ENCODE measurements around the gene MXRA7.
"Not testable (repeated sequence)": the region's sequence is repeated elsewhere in the genome, so short reads cannot be mapped to it uniquely, and the experiment has no call there.

The MXRA7 gene

GRCh38 chr17:76734080-76734840 is 23.5 kb upstream of the MXRA7 start:
- H3K4me3 ChIP-seq (ENCODE audit: low read length) = peak overlapping the region; percentile 99

GRCh38 chr17:76733618-76733957 is 22.8 kb upstream of the MXRA7 start:
- H3K27me3 ChIP-seq (ENCODE audit: control insufficient read depth, insufficient read depth, low read length) = no peaks in the 10 kb centered on the region
- H3K9me3 ChIP-seq (replicated peaks; ENCODE audit: low read length) = no peaks in the 10 kb centered on the region
- H3K9ac ChIP-seq (ENCODE audit: low read depth, low read length) = peak overlapping the region; percentile 99
- peak overlapping the region; percentile 94 for H3K4me2 ChIP-seq (ENCODE audit: low read length)
- H3K4me3 ChIP-seq (ENCODE audit: low read length) = peak overlapping the region; percentile 99
- peaks cover 28% of the 10 kb centered on the region for H3K4me1 ChIP-seq (ENCODE audit: control insufficient read depth, insufficient read depth, low read length)
- H3K36me3 ChIP-seq (ENCODE audit: insufficient read depth, low read length) = peaks cover 52% of the 10 kb centered on the region

More at GRCh38 chr17:76734080-76734840, 23.5 kb upstream of the MXRA7 start:
- peak overlapping the region; percentile 99 for H3K9ac ChIP-seq (ENCODE audit: low read depth, low read length)
- H3K9me3 ChIP-seq (replicated peaks; ENCODE audit: low read length) = no peaks in the 10 kb centered on the region
- peaks cover 33% of the 10 kb centered on the region for H3K4me1 ChIP-seq (ENCODE audit: control insufficient read depth, insufficient read depth, low read length)
- no peaks in the 10 kb centered on the region for H3K27me3 ChIP-seq (ENCODE audit: control insufficient read depth, insufficient read depth, low read length)
- peak overlapping the region; percentile 94 for H3K4me2 ChIP-seq (ENCODE audit: low read length)
- H3K36me3 ChIP-seq (ENCODE audit: insufficient read depth, low read length) = peaks cover 52% of the 10 kb centered on the region

GRCh38 chr17:76732734-76733617 is 22.2 kb upstream of the MXRA7 start:
- H3K4me1 ChIP-seq (ENCODE audit: control insufficient read depth, insufficient read depth, low read length) = peaks cover 30% of the 10 kb centered on the region
- H3K9me3 ChIP-seq (replicated peaks; ENCODE audit: low read length) = no peaks in the 10 kb centered on the region
- H3K9ac ChIP-seq (ENCODE audit: low read depth, low read length) = peak overlapping the region; percentile 99
- peak overlapping the region; percentile 99 for H3K4me3 ChIP-seq (ENCODE audit: low read length)
- peak overlapping the region; percentile 94 for H3K4me2 ChIP-seq (ENCODE audit: low read length)
- H3K36me3 ChIP-seq (ENCODE audit: insufficient read depth, low read length) = peaks cover 52% of the 10 kb centered on the region
- H3K27me3 ChIP-seq (ENCODE audit: control insufficient read depth, insufficient read depth, low read length) = no peaks in the 10 kb centered on the region

GRCh38 chr17:76731800-76732733 is 21.3 kb upstream of the MXRA7 start:
- not testable (repeated sequence) for H3K9me3 ChIP-seq (replicated peaks; ENCODE audit: low read length); H3K4me3 ChIP-seq (ENCODE audit: low read length); H3K9ac ChIP-seq (ENCODE audit: low read depth, low read length); H3K27me3 ChIP-seq (ENCODE audit: control insufficient read depth, insufficient read depth, low read length)
- Histone ChIP-seq H3K4me2 (ENCODE audit: low read length) (peak overlapping the region; percentile 94), H3K4me1 (ENCODE audit: control insufficient read depth, insufficient read depth, low read length) (peaks cover 37% of the 10 kb centered on the region), H3K36me3 (ENCODE audit: insufficient read depth, low read length) (peaks cover 52% of the 10 kb centered on the region)

GRCh38 chr17:76727745-76728456 is 17.1 kb upstream of the MXRA7 start:
- peaks cover 28% of the 10 kb centered on the region for H3K4me1 ChIP-seq (ENCODE audit: control insufficient read depth, insufficient read depth, low read length)
- no peaks in the 10 kb centered on the region for H3K9me3 ChIP-seq (replicated peaks; ENCODE audit: low read length)
- no peaks in the 10 kb centered on the region for H3K27me3 ChIP-seq (ENCODE audit: control insufficient read depth, insufficient read depth, low read length)
- peak overlapping the region; percentile 87 for H3K4me2 ChIP-seq (ENCODE audit: low read length)
- H3K9ac ChIP-seq (ENCODE audit: low read depth, low read length) = peak overlapping the region; percentile 100
- peak overlapping the region; percentile 86 for H3K4me3 ChIP-seq (ENCODE audit: low read length)
- H3K36me3 ChIP-seq (ENCODE audit: insufficient read depth, low read length) = peaks cover 34% of the 10 kb centered on the region

GRCh38 chr17:76726776-76727718 is 16.3 kb upstream of the MXRA7 start, which contains the start of gene METTL23:
METTL23 (plus strand) TSS chr17:76726839; CDS start chr17:76729711, 2,872 bp downstream.
- Histone ChIP-seq H3K4me1 (ENCODE audit: control insufficient read depth, insufficient read depth, low read length) (peaks cover 27% of the 10 kb centered on the region), H3K36me3 (ENCODE audit: insufficient read depth, low read length) (peaks cover 35% of the 10 kb centered on the region), H3K9me3 (replicated peaks; ENCODE audit: low read length) (no peaks in the 10 kb centered on the region)

GRCh38 chr17:76726231-76726775 is 15.5 kb upstream of the MXRA7 start, which contains the start of gene JMJD6:
JMJD6 (minus strand) TSS chr17:76726606; CDS start chr17:76726475, 131 bp downstream.
- Histone ChIP-seq H3K27me3 (ENCODE audit: control insufficient read depth, insufficient read depth, low read length) (no peaks in the 10 kb centered on the region), H3K4me2 (ENCODE audit: low read length) (peak within 1 kb of the TSS; percentile 91), H3K9ac (ENCODE audit: low read depth, low read length) (peak within 1 kb of the TSS; percentile 100), H3K4me1 (ENCODE audit: control insufficient read depth, insufficient read depth, low read length) (peaks cover 27% of the 10 kb centered on the region), H3K4me3 (ENCODE audit: low read length) (peak within 1 kb of the TSS; percentile 86), H3K36me3 (ENCODE audit: insufficient read depth, low read length) (peaks cover 36% of the 10 kb centered on the region), H3K9me3 (replicated peaks; ENCODE audit: low read length) (no peaks in the 10 kb centered on the region)

More at GRCh38 chr17:76726776-76727718, 16.3 kb upstream of the MXRA7 start, which contains the start of gene METTL23:
- H3K27me3 ChIP-seq (ENCODE audit: control insufficient read depth, insufficient read depth, low read length) = no peaks in the 10 kb centered on the region
- H3K9ac ChIP-seq (ENCODE audit: low read depth, low read length) = peak within 1 kb of the TSS; percentile 100
- peak within 1 kb of the TSS; percentile 86 for H3K4me3 ChIP-seq (ENCODE audit: low read length)
- peak within 1 kb of the TSS; percentile 91 for H3K4me2 ChIP-seq (ENCODE audit: low read length)

- peak overlapping the region; percentile 86 for H3K4me3 ChIP-seq (ENCODE audit: low read length)
- peak overlapping the region; percentile 91 for H3K4me2 ChIP-seq (ENCODE audit: low read length)
- peaks cover 27% of the 10 kb centered on the region for H3K4me1 ChIP-seq (ENCODE audit: control insufficient read depth, insufficient read depth, low read length)
- peak overlapping the region; percentile 100 for H3K9ac ChIP-seq (ENCODE audit: low read depth, low read length)
- no peaks in the 10 kb centered on the region for H3K27me3 ChIP-seq (ENCODE audit: control insufficient read depth, insufficient read depth, low read length)
- no peaks in the 10 kb centered on the region for H3K9me3 ChIP-seq (replicated peaks; ENCODE audit: low read length)
- peaks cover 38% of the 10 kb centered on the region for H3K36me3 ChIP-seq (ENCODE audit: insufficient read depth, low read length)
Measured at GRCh38 chr17:76725580-76726230, 14.9 kb upstream of the MXRA7 start.

- Histone ChIP-seq H3K36me3 (ENCODE audit: insufficient read depth, low read length) (peaks cover 57% of the 10 kb centered on the region), H3K4me1 (ENCODE audit: control insufficient read depth, insufficient read depth, low read length) (peaks cover 21% of the 10 kb centered on the region), H3K9ac (ENCODE audit: low read depth, low read length) (no peak overlapping the region), H3K4me3 (ENCODE audit: low read length) (no peak overlapping the region), H3K27me3 (ENCODE audit: control insufficient read depth, insufficient read depth, low read length) (no peaks in the 10 kb centered on the region), H3K4me2 (ENCODE audit: low read length) (no peak overlapping the region), H3K9me3 (replicated peaks; ENCODE audit: low read length) (no peaks in the 10 kb centered on the region)
Measured at GRCh38 chr17:76723812-76724211, 13.0 kb upstream of the MXRA7 start.
